Measurements from ENCODE around the gene KLHL2. TPM values are rescaled to one million over a fixed set of nuclear protein-coding genes. Genes with fewer than 3 reads are reported as not detected.

KLHL2 gene
- total RNA-seq, 1 experiment from 2014 or later = 12.4 TPM

DNA sequence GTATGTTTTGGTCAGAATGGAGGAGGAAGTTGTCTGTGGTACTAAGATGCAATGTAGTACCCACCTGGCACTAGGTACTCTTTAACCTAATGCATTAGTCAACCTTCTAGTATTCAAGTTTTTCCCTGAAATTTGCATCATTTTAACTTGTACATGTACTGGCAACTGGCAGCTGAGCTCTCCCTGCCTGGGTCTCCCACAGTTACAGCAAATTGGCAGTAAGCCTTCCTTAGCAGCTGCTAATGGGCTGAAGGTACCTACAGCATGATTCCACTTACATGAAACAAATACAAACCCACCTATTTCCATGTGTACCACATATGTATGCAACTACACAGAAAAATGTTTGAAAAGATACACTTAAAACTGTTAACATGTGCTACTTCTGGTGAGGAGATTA, 8.1 kb upstream of the KLHL2 start:
- TF ChIP-seq PRRX2 (CRISPR knock-in tag; IDR thresholded peaks at IDR 0.05) (no peak), ESRRA (CRISPR knock-in tag; IDR thresholded peaks at IDR 0.05; ENCODE audit: borderline replicate concordance) (no peak), ZNF138 (CRISPR knock-in tag; conservative IDR thresholded peaks at IDR 0.05) (no peak), HMGA2 (CRISPR knock-in tag; IDR thresholded peaks at IDR 0.05) (no peak), GRHL2 (CRISPR knock-in tag; IDR thresholded peaks at IDR 0.05; ENCODE audit: insufficient replicate concordance, severe bottlenecking) (no peak), RELA (CRISPR knock-in tag; IDR thresholded peaks at IDR 0.05; ENCODE audit: borderline replicate concordance) (no peak), ZNF263 (CRISPR knock-in tag; IDR thresholded peaks at IDR 0.05; ENCODE audit: low read depth) (no peak), NFATC4 (CRISPR knock-in tag; IDR thresholded peaks at IDR 0.05) (no peak), ZNF121 (CRISPR knock-in tag; IDR thresholded peaks at IDR 0.05) (no peak)
- TF ChIP-seq, protein P1, sequence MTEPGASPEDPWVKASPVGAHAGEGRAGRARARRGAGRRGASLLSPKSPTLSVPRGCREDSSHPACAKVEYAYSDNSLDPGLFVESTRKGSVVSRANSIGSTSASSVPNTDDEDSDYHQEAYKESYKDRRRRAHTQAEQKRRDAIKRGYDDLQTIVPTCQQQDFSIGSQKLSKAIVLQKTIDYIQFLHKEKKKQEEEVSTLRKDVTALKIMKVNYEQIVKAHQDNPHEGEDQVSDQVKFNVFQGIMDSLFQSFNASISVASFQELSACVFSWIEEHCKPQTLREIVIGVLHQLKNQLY (CRISPR knock-in tag; IDR thresholded peaks at IDR 0.05) = no peak
- TF ChIP-seq, protein P2, sequence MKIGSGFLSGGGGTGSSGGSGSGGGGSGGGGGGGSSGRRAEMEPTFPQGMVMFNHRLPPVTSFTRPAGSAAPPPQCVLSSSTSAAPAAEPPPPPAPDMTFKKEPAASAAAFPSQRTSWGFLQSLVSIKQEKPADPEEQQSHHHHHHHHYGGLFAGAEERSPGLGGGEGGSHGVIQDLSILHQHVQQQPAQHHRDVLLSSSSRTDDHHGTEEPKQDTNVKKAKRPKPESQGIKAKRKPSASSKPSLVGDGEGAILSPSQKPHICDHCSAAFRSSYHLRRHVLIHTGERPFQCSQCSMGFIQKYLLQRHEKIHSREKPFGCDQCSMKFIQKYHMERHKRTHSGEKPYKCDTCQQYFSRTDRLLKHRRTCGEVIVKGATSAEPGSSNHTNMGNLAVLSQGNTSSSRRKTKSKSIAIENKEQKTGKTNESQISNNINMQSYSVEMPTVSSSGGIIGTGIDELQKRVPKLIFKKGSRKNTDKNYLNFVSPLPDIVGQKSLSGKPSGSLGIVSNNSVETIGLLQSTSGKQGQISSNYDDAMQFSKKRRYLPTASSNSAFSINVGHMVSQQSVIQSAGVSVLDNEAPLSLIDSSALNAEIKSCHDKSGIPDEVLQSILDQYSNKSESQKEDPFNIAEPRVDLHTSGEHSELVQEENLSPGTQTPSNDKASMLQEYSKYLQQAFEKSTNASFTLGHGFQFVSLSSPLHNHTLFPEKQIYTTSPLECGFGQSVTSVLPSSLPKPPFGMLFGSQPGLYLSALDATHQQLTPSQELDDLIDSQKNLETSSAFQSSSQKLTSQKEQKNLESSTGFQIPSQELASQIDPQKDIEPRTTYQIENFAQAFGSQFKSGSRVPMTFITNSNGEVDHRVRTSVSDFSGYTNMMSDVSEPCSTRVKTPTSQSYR (CRISPR knock-in tag; IDR thresholded peaks at IDR 0.05) = no peak
- TF ChIP-seq, protein P3, sequence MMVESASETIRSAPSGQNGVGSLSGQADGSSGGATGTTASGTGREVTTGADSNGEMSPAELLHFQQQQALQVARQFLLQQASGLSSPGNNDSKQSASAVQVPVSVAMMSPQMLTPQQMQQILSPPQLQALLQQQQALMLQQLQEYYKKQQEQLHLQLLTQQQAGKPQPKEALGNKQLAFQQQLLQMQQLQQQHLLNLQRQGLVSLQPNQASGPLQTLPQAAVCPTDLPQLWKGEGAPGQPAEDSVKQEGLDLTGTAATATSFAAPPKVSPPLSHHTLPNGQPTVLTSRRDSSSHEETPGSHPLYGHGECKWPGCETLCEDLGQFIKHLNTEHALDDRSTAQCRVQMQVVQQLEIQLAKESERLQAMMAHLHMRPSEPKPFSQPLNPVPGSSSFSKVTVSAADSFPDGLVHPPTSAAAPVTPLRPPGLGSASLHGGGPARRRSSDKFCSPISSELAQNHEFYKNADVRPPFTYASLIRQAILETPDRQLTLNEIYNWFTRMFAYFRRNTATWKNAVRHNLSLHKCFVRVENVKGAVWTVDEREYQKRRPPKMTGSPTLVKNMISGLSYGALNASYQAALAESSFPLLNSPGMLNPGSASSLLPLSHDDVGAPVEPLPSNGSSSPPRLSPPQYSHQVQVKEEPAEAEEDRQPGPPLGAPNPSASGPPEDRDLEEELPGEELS (CRISPR knock-in tag; IDR thresholded peaks at IDR 0.05) = no peak
- TF ChIP-seq, protein P4, sequence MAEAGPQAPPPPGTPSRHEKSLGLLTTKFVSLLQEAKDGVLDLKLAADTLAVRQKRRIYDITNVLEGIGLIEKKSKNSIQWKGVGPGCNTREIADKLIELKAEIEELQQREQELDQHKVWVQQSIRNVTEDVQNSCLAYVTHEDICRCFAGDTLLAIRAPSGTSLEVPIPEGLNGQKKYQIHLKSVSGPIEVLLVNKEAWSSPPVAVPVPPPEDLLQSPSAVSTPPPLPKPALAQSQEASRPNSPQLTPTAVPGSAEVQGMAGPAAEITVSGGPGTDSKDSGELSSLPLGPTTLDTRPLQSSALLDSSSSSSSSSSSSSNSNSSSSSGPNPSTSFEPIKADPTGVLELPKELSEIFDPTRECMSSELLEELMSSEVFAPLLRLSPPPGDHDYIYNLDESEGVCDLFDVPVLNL (CRISPR knock-in tag; IDR thresholded peaks at IDR 0.05; ENCODE audit: borderline replicate concordance, low read depth) = no peak
- H3K36me3 Mint-ChIP-seq = no peaks in the 10 kb centered on the region
- ATAC-seq = no peak

DNA sequence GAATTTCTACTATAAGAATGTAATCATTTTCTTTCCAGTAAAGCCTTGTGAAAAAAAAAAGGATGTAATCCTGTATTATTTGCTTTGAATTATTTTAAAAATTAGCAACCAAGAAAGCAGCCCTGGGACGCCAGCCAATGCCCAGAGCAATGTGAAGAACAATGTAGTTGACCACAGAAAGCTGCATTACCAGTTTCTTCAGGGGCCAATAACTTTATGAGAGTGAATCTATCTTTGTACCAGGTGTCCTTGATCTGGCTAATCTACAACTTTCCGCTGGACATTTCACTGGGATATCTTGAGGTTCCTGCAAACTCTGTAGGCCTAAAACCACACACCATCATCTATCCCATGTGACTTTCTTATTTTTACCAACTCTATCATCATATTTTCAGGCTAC, 7.6 kb upstream of the KLHL2 start:
- DNase-seq (ENCODE audit: low spot score) = no peak

More for the DNA sequence above, 8.1 kb upstream of the KLHL2 start:
- Mint-ChIP-seq H3K9me3 (no peaks in the 10 kb centered on the region), H3K4me3 (no peak overlapping the region), H3K27ac (no peak overlapping the region), H3K4me1 (0 out of 2 replicates have a peak, but pooled peaks cover 2% of the 10 kb centered on the region), H3K27me3 (ENCODE audit: low read depth) (no peaks in the 10 kb centered on the region; the same call in 1 of the 2 replicates)
- ChIA-PET POLR2A (no interaction called here), CTCF (no interaction called here)
- no peak for DNase-seq (ENCODE audit: low spot score)

DNA sequence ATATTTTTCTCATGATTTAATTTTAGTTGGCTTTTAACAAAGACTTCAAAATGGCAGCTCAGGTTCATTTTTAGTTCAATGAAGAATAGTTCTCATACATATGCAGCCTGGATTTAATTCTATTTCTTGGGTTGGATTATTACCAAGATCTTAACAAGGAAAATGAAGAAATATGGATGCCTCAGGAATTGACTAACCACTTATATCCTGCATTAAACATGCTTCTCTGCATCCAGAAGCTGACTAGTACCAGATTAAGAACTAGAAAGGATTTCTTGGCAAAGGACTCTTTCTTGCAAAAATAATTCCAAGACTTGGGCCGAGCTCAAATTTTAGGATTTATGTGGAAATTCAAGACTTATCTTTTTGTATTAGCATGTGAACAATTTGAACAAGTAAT, 5.6 kb upstream of the KLHL2 start:
- ATAC-seq (no peak), DNase-seq (ENCODE audit: low spot score) (no peak)
- ChIA-PET CTCF (no interaction called here), POLR2A (no interaction called here)
- H3K9me3 Mint-ChIP-seq = no peaks in the 10 kb centered on the region
- peaks cover 11% of the 10 kb centered on the region for H3K27me3 Mint-ChIP-seq (ENCODE audit: low read depth)
- no peaks in the 10 kb centered on the region for H3K36me3 Mint-ChIP-seq
- no peak overlapping the region for H3K27ac Mint-ChIP-seq
- H3K4me3 Mint-ChIP-seq = no peak overlapping the region
- H3K4me1 Mint-ChIP-seq = peaks cover 20% of the 10 kb centered on the region
- TF ChIP-seq ZNF138 (CRISPR knock-in tag; conservative IDR thresholded peaks at IDR 0.05) = no peak
- no peak for TF ChIP-seq GABPB1 (CRISPR knock-in tag; IDR thresholded peaks at IDR 0.05)
- no peak for TF ChIP-seq FOXK1 (CRISPR knock-in tag; IDR thresholded peaks at IDR 0.05)
- TF ChIP-seq, protein P5, sequence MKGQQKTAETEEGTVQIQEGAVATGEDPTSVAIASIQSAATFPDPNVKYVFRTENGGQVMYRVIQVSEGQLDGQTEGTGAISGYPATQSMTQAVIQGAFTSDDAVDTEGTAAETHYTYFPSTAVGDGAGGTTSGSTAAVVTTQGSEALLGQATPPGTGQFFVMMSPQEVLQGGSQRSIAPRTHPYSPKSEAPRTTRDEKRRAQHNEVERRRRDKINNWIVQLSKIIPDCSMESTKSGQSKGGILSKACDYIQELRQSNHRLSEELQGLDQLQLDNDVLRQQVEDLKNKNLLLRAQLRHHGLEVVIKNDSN (CRISPR knock-in tag; IDR thresholded peaks at IDR 0.05) = no peak
- TF ChIP-seq, protein P6, sequence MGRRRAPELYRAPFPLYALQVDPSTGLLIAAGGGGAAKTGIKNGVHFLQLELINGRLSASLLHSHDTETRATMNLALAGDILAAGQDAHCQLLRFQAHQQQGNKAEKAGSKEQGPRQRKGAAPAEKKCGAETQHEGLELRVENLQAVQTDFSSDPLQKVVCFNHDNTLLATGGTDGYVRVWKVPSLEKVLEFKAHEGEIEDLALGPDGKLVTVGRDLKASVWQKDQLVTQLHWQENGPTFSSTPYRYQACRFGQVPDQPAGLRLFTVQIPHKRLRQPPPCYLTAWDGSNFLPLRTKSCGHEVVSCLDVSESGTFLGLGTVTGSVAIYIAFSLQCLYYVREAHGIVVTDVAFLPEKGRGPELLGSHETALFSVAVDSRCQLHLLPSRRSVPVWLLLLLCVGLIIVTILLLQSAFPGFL (CRISPR knock-in tag; IDR thresholded peaks at IDR 0.05; ENCODE audit: borderline replicate concordance) = no peak
- TF ChIP-seq, protein P7, sequence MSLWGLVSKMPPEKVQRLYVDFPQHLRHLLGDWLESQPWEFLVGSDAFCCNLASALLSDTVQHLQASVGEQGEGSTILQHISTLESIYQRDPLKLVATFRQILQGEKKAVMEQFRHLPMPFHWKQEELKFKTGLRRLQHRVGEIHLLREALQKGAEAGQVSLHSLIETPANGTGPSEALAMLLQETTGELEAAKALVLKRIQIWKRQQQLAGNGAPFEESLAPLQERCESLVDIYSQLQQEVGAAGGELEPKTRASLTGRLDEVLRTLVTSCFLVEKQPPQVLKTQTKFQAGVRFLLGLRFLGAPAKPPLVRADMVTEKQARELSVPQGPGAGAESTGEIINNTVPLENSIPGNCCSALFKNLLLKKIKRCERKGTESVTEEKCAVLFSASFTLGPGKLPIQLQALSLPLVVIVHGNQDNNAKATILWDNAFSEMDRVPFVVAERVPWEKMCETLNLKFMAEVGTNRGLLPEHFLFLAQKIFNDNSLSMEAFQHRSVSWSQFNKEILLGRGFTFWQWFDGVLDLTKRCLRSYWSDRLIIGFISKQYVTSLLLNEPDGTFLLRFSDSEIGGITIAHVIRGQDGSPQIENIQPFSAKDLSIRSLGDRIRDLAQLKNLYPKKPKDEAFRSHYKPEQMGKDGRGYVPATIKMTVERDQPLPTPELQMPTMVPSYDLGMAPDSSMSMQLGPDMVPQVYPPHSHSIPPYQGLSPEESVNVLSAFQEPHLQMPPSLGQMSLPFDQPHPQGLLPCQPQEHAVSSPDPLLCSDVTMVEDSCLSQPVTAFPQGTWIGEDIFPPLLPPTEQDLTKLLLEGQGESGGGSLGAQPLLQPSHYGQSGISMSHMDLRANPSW (CRISPR knock-in tag; conservative IDR thresholded peaks at IDR 0.05; ENCODE audit: low read depth) = no peak
- TF ChIP-seq TP53 (CRISPR knock-in tag; IDR thresholded peaks at IDR 0.05) = no peak
- no peak for TF ChIP-seq KAT7 (CRISPR knock-in tag; IDR thresholded peaks at IDR 0.05; ENCODE audit: borderline replicate concordance)

More for the DNA sequence above, 7.6 kb upstream of the KLHL2 start:
- ATAC-seq = no peak
- CTCF ChIA-PET = no interaction called here
- POLR2A ChIA-PET = no interaction called here
- TF ChIP-seq, protein P8, sequence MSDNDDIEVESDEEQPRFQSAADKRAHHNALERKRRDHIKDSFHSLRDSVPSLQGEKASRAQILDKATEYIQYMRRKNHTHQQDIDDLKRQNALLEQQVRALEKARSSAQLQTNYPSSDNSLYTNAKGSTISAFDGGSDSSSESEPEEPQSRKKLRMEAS (CRISPR knock-in tag; IDR thresholded peaks at IDR 0.05) = no peak
- TF ChIP-seq ETV6 (CRISPR knock-in tag; IDR thresholded peaks at IDR 0.05) = no peak
- Mint-ChIP-seq H3K36me3 (no peaks in the 10 kb centered on the region), H3K27ac (no peak overlapping the region), H3K9me3 (no peaks in the 10 kb centered on the region), H3K27me3 (ENCODE audit: low read depth) (no peaks in the 10 kb centered on the region; the same call in 1 of the 2 replicates), H3K4me1 (0 out of 2 replicates have a peak, but pooled peaks cover 4% of the 10 kb centered on the region), H3K4me3 (no peak overlapping the region)

Measured in WTC11 (cell line).